C4-2B (cell line): Measurements from ENCODE around the gene NPLOC4.

Experiments
- ZFX ChIP-seq: fragments of 450-650 bp; IDR thresholded peaks from 2 replicates; pipeline ENCODE4 v1.6.1; 2017
- TF ChIP-seq, protein P1 (sequence below): fragments of 450-650 bp; conservative IDR thresholded peaks from 2 replicates; pipeline ENCODE4 v1.5.1; 2017; ENCODE audit warnings: mild to moderate bottlenecking

DNA sequence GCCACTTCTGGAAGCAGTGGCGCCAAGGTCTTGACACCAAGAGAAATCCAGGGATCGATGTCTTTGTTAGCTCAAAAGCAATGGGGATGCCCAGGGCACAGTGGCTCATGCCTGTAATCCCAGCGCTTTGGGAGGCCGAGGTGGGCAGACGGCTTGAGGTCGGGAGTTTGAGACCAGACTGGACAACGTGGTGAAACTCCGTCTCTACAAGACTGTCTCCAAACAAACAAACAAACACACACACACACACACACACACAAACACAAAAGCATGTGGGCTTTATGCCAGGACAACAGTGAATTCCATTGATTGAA, 62.3 kb downstream of the NPLOC4 start:
- TF ChIP-seq, protein P1, sequence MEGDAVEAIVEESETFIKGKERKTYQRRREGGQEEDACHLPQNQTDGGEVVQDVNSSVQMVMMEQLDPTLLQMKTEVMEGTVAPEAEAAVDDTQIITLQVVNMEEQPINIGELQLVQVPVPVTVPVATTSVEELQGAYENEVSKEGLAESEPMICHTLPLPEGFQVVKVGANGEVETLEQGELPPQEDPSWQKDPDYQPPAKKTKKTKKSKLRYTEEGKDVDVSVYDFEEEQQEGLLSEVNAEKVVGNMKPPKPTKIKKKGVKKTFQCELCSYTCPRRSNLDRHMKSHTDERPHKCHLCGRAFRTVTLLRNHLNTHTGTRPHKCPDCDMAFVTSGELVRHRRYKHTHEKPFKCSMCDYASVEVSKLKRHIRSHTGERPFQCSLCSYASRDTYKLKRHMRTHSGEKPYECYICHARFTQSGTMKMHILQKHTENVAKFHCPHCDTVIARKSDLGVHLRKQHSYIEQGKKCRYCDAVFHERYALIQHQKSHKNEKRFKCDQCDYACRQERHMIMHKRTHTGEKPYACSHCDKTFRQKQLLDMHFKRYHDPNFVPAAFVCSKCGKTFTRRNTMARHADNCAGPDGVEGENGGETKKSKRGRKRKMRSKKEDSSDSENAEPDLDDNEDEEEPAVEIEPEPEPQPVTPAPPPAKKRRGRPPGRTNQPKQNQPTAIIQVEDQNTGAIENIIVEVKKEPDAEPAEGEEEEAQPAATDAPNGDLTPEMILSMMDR, result no peak
- TF ChIP-seq ZFX, result no peak
